IMR-90 (cell line): ENCODE results near the gene PLPP1. TPM values are rescaled to one million over a fixed set of nuclear protein-coding genes. Genes with fewer than 3 reads are reported as not detected.

ENCODE experiments used
- ATAC-seq: fragments of 200-7000 bp; cut with Tn5 transposase; 2 replicates; pipeline ENCODE4 v1.9.1; 2020; ENCODE audit warnings: low read depth, mild to moderate bottlenecking, moderate library complexity
- BruUV-seq: library from RNA; stranded (reverse); fragments of 400-500 nt; replicated peaks from 2 replicates; lab custom pipeline; 2021; lab: Mats Ljungman, UMichigan
- CTCF ChIA-PET: fragments of 300-600 bp; formaldehyde crosslinking; extraction: SDS; loops from one replicate; lab custom pipeline; 2021; ENCODE audit warnings: antibody characterized with exemption; lab: Yijun Ruan, JAX
- POLR2A ChIA-PET: fragments of 300-600 bp; sonication (Branson Sonifier 250); formaldehyde crosslinking; loops from one replicate; lab custom pipeline; 2022; ENCODE audit warnings: antibody characterized with exemption; ENCODE audit not compliant: unreplicated experiment; lab: Charles Lee
- DNase-seq: peaks from one replicate; pipeline ENCODE4 v3.0.0; 2013
- H2AFZ ChIP-seq: replicated peaks from 2 replicates; pipeline ENCODE3; 2013; ENCODE audit warnings: low read length, mild to moderate bottlenecking; ENCODE audit not compliant: poor library complexity
- H2AK5ac ChIP-seq: 2 replicates; pipeline ENCODE4 v1.6.1; 2013; ENCODE audit warnings: low read depth, low read length, inconsistent platforms
- H2AK9ac ChIP-seq: replicated peaks from 2 replicates; pipeline ENCODE3; 2013; ENCODE audit warnings: mild to moderate bottlenecking, low read depth, low read length, moderate library complexity; ENCODE audit not compliant: poor library complexity
- H2BK120ac ChIP-seq: 2 replicates; pipeline ENCODE4 v1.6.1; 2013; ENCODE audit warnings: low read depth, low read length, inconsistent platforms
- H2BK15ac ChIP-seq: 3 replicates; pipeline ENCODE4 v1.6.1; 2013; ENCODE audit warnings: low read depth, low read length, inconsistent platforms
- H2BK20ac ChIP-seq: 2 replicates; pipeline ENCODE4 v1.6.1; 2013; ENCODE audit warnings: low read depth, mild to moderate bottlenecking, inconsistent platforms, low read length, moderate library complexity
- H2BK5ac ChIP-seq: 2 replicates; pipeline ENCODE4 v1.6.1; 2013; ENCODE audit warnings: mild to moderate bottlenecking, low read depth, low read length, inconsistent platforms; ENCODE audit not compliant: poor library complexity, severe bottlenecking
- H3K14ac ChIP-seq: replicated peaks from 2 replicates; pipeline ENCODE4 v1.6.1; 2013; ENCODE audit warnings: low read depth, low read length, inconsistent platforms
- H3K18ac ChIP-seq: 2 replicates; pipeline ENCODE4 v1.6.1; 2013; ENCODE audit warnings: low read depth, low read length, control low read depth
- H3K23ac ChIP-seq: 2 replicates; pipeline ENCODE4 v1.6.1; 2013; ENCODE audit warnings: low read depth, low read length, inconsistent platforms
- H3K27ac ChIP-seq: 2 replicates; pipeline ENCODE4 v1.5.1; 2013; ENCODE audit warnings: mild to moderate bottlenecking, control low read depth, low read length; ENCODE audit not compliant: insufficient read depth
- H3K27me3 ChIP-seq: 2 replicates; pipeline ENCODE4 v1.6.1; 2013; ENCODE audit warnings: low read length; ENCODE audit not compliant: control insufficient read depth, insufficient read depth
- H3K36me3 ChIP-seq: 2 replicates; pipeline ENCODE4 v1.6.1; 2013; ENCODE audit warnings: low read length, mixed read lengths; ENCODE audit not compliant: control insufficient read depth, insufficient read depth
- H3K4ac ChIP-seq: 2 replicates; pipeline ENCODE4 v1.6.1; 2013; ENCODE audit warnings: low read depth, low read length, inconsistent platforms
- H3K4me1 ChIP-seq: 2 replicates; pipeline ENCODE4 v1.6.1; 2013; ENCODE audit warnings: low read length, mixed read lengths; ENCODE audit not compliant: control insufficient read depth, insufficient read depth
- H3K4me2 ChIP-seq: 2 replicates; pipeline ENCODE4 v1.6.1; 2013; ENCODE audit warnings: low read depth, mild to moderate bottlenecking, control low read depth, low read length, moderate library complexity
- H3K4me3 ChIP-seq: 2 replicates; pipeline ENCODE4 v1.5.1; 2013; ENCODE audit warnings: low read depth, mild to moderate bottlenecking, control low read depth, low read length, moderate library complexity; ENCODE audit not compliant: insufficient read depth
- H3K56ac ChIP-seq: 2 replicates; pipeline ENCODE4 v1.6.1; 2013; ENCODE audit warnings: low read length, inconsistent platforms; ENCODE audit not compliant: insufficient read depth; ENCODE audit errors: extremely low read depth
- H3K79me1 ChIP-seq, 2 experiments: 2 replicates each; pipeline ENCODE4 v1.6.1; 2013; ENCODE audit warnings: low read length in 2 of 2, inconsistent platforms in 1 of 2, low read depth in 1 of 2
- H3K9ac ChIP-seq: 2 replicates; pipeline ENCODE4 v1.6.1; 2013; ENCODE audit warnings: low read depth, low read length, control low read depth
- H3K9me1 ChIP-seq: 2 replicates; pipeline ENCODE4 v1.6.1; 2013; ENCODE audit warnings: low read length, inconsistent platforms; ENCODE audit not compliant: insufficient read depth
- H3K9me3 ChIP-seq: 2 replicates; pipeline ENCODE4 v1.6.1; 2013; ENCODE audit warnings: low read length; ENCODE audit not compliant: control insufficient read depth, insufficient read depth
- H4K20me1 ChIP-seq: 2 replicates; pipeline ENCODE4 v1.6.1; 2013; ENCODE audit warnings: low read length, inconsistent platforms; ENCODE audit not compliant: insufficient read depth
- H4K5ac ChIP-seq: 2 replicates; pipeline ENCODE4 v1.6.1; 2013; ENCODE audit warnings: mild to moderate bottlenecking, low read depth, low read length, control low read depth
- H4K8ac ChIP-seq, 2 experiments: 2 replicates each; pipeline ENCODE4 v1.6.1; 2013; ENCODE audit warnings: low read depth in 2 of 2, low read length in 2 of 2, control low read depth in 1 of 2, inconsistent platforms in 1 of 2
- H4K91ac ChIP-seq: 2 replicates; pipeline ENCODE4 v1.6.1; 2013; ENCODE audit warnings: low read depth, low read length, inconsistent platforms; ENCODE audit not compliant: insufficient read depth
- BHLHE40 ChIP-seq: fragments of 150-350 bp; IDR thresholded peaks from 2 replicates; pipeline ENCODE4 v1.6.1; 2016; ENCODE audit warnings: mild to moderate bottlenecking, low read depth, low read length
- CEBPB ChIP-seq: IDR thresholded peaks from 2 replicates; pipeline ENCODE4 v1.6.1; 2012; ENCODE audit warnings: low read depth, low read length, improper control_type of control experiment
- CHD1 ChIP-seq: IDR thresholded peaks from 2 replicates; pipeline ENCODE4 v1.6.1; 2012; ENCODE audit warnings: low read depth, low read length, improper control_type of control experiment
- FOS ChIP-seq: fragments of 150-350 bp; IDR thresholded peaks from 2 replicates; pipeline ENCODE4 v1.6.1; 2016; ENCODE audit warnings: low read depth, low read length
- MAFK ChIP-seq: IDR thresholded peaks from 2 replicates; pipeline ENCODE4 v1.6.1; 2012; ENCODE audit warnings: low read depth, low read length, improper control_type of control experiment
- MAZ ChIP-seq: IDR thresholded peaks from 2 replicates; pipeline ENCODE4 v1.6.1; 2012; ENCODE audit warnings: low read depth, mild to moderate bottlenecking, low read length, improper control_type of control experiment, moderate library complexity, borderline replicate concordance
- MXI1 ChIP-seq: IDR thresholded peaks from 2 replicates; pipeline ENCODE4 v1.6.1; 2012; ENCODE audit warnings: low read depth, mild to moderate bottlenecking, low read length, moderate library complexity, borderline replicate concordance
- NFE2L2 ChIP-seq: fragments of 150-350 bp; IDR thresholded peaks from 2 replicates; pipeline ENCODE4 v1.6.1; 2016; ENCODE audit warnings: low read depth, mild to moderate bottlenecking, low read length
- POLR2A ChIP-seq: IDR thresholded peaks from 2 replicates; pipeline ENCODE4 v1.6.1; 2012; ENCODE audit warnings: mild to moderate bottlenecking, low read depth, low read length
- RAD21 ChIP-seq: IDR thresholded peaks from 2 replicates; pipeline ENCODE4 v1.6.1; 2012; ENCODE audit warnings: low read length, improper control_type of control experiment
- RCOR1 ChIP-seq: IDR thresholded peaks from 2 replicates; pipeline ENCODE4 v1.6.1; 2012; ENCODE audit warnings: mild to moderate bottlenecking, low read length, improper control_type of control experiment; ENCODE audit not compliant: insufficient replicate concordance
- RFX5 ChIP-seq: IDR thresholded peaks from 2 replicates; pipeline ENCODE4 v1.8.0; 2012; ENCODE audit warnings: low read depth, mild to moderate bottlenecking, low read length, moderate library complexity
- SMC3 ChIP-seq: fragments of 150-350 bp; IDR thresholded peaks from 2 replicates; pipeline ENCODE4 v1.6.1; 2016; ENCODE audit warnings: low read depth, mild to moderate bottlenecking, antibody characterized with exemption, low read length, moderate library complexity
- dilution Hi-C: fragments of 300-500 bp; cut with HindIII; formaldehyde crosslinking; loops from one replicate; pipeline ENCODE4 v1.14.3; 2018; ENCODE audit warnings: low sequenced_read_pairs; ENCODE audit not compliant: unreplicated experiment
- in situ Hi-C: fragments of 300-500 bp; cut with MboI; formaldehyde crosslinking; loops from 3 replicates; pipeline ENCODE4 v1.14.3; 2019; ENCODE audit warnings: low sequenced_read_pairs, inconsistent platforms, mixed read lengths
- intact Hi-C: fragments of 100-400 bp; cut with micrococcal nuclease; formaldehyde crosslinking; loops from 2 replicates; pipeline ENCODE4 v1.10.0; 2022
- polyA plus RNA-seq, 3 experiments: library from polyadenylated mRNA; depleted of rRNA; stranded (reverse); fragments of >200 nt; gene quantifications; 2 replicates each; pipeline ENCODE4 v1.2.3, GENCODE V29; 2012; ENCODE audit warnings: low replicate concordance in 1 of 3
- total RNA-seq: library from RNA; depleted of rRNA; stranded (reverse); fragments of >200 nt; gene quantifications from 2 replicates; pipeline ENCODE4 v1.2.3, GENCODE V29; 2012
- TF ChIP-seq, protein P1 (sequence below): fragments of 150-350 bp; IDR thresholded peaks from 2 replicates; pipeline ENCODE4 v1.6.1; 2017; ENCODE audit warnings: mild to moderate bottlenecking, antibody characterized with exemption, low read length, low read depth
- TF ChIP-seq, protein P2 (sequence below): fragments of 150-350 bp; IDR thresholded peaks from 2 replicates; pipeline ENCODE4 v1.6.1; 2016; ENCODE audit warnings: low read depth, mild to moderate bottlenecking, low read length, moderate library complexity, borderline replicate concordance
- TF ChIP-seq, protein P3 (sequence below): conservative IDR thresholded peaks from 2 replicates; pipeline ENCODE4 v1.5.1; 2012; ENCODE audit warnings: mild to moderate bottlenecking, low read depth, low read length, improper control_type of control experiment

The PLPP1 gene
- total and polyA plus RNA-seq, 2 of the 4 experiments (the other 2 are of a cell fraction), result 19.2 to 21.3 TPM

DNA sequence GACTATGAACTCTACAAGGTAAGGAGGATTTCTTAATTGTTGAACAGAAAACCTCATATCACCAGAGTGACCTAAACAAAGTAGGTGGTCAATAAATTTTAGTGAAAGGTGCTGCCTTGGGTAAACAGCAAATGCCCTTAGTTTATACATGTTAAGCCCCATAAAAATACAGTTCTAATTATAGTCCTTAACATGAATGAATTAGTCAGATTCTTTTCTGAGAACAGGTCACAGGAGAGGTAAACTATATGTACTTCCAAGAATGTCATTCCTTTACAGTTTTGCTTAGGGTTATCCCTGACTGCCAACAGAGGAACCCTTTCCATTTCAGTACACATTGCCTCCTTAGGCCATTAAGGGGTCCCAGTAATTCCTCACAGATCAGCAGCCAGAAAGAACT is 64.9 kb downstream of the PLPP1 start:
- Histone ChIP-seq H3K23ac (no peak overlapping the region), H3K4ac (no peak overlapping the region), H2BK120ac (no peak overlapping the region), H2AK9ac (no peak overlapping the region), H3K9me1 (no peaks in the 10 kb centered on the region), H3K9me3 (no peaks in the 10 kb centered on the region), H3K56ac (no peak overlapping the region), H2BK5ac (no peak overlapping the region), H2AK5ac (no peak overlapping the region), H3K36me3 (no peaks in the 10 kb centered on the region), H3K4me2 (no peak overlapping the region), H3K27ac (no peak overlapping the region), H4K5ac (no peak overlapping the region), H2BK20ac (no peak overlapping the region), H3K9ac (no peak overlapping the region), H3K27me3 (no peaks in the 10 kb centered on the region), H3K18ac (no peak overlapping the region), H3K14ac (no peak overlapping the region), H4K20me1 (no peaks in the 10 kb centered on the region), H4K8ac (no peak overlapping the region), H2BK15ac (no peak overlapping the region), H4K91ac (no peak overlapping the region), H3K4me1 (no peaks in the 10 kb centered on the region), H3K4me3 (no peak overlapping the region), H2AFZ (no peak overlapping the region), H3K79me1 (peaks cover 2% of the 10 kb centered on the region in 2 experiments; a peak in 2 of 4 replicates)
- ATAC-seq, result no peak
- BruUV-seq, result no TSS peak
- ChIA-PET CTCF (no interaction called here), POLR2A (no interaction called here)
- in situ Hi-C loops (no loop called here), dilution Hi-C loops (no loop called here), intact Hi-C loops (no loop called here)
- DNase-seq, result no peak
- TF ChIP-seq CHD1 (no peak), MAFK (no peak), RCOR1 (no peak), FOS (no peak), MAZ (no peak), CEBPB (no peak), SMC3 (no peak), NFE2L2 (no peak), BHLHE40 (no peak), RAD21 (no peak), POLR2A (no peak), RFX5 (no peak), MXI1 (no peak)
- TF ChIP-seq, protein P1, sequence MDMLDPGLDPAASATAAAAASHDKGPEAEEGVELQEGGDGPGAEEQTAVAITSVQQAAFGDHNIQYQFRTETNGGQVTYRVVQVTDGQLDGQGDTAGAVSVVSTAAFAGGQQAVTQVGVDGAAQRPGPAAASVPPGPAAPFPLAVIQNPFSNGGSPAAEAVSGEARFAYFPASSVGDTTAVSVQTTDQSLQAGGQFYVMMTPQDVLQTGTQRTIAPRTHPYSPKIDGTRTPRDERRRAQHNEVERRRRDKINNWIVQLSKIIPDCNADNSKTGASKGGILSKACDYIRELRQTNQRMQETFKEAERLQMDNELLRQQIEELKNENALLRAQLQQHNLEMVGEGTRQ, result no peak
- TF ChIP-seq, protein P2, sequence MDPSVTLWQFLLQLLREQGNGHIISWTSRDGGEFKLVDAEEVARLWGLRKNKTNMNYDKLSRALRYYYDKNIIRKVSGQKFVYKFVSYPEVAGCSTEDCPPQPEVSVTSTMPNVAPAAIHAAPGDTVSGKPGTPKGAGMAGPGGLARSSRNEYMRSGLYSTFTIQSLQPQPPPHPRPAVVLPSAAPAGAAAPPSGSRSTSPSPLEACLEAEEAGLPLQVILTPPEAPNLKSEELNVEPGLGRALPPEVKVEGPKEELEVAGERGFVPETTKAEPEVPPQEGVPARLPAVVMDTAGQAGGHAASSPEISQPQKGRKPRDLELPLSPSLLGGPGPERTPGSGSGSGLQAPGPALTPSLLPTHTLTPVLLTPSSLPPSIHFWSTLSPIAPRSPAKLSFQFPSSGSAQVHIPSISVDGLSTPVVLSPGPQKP, result no peak
- TF ChIP-seq, protein P3, sequence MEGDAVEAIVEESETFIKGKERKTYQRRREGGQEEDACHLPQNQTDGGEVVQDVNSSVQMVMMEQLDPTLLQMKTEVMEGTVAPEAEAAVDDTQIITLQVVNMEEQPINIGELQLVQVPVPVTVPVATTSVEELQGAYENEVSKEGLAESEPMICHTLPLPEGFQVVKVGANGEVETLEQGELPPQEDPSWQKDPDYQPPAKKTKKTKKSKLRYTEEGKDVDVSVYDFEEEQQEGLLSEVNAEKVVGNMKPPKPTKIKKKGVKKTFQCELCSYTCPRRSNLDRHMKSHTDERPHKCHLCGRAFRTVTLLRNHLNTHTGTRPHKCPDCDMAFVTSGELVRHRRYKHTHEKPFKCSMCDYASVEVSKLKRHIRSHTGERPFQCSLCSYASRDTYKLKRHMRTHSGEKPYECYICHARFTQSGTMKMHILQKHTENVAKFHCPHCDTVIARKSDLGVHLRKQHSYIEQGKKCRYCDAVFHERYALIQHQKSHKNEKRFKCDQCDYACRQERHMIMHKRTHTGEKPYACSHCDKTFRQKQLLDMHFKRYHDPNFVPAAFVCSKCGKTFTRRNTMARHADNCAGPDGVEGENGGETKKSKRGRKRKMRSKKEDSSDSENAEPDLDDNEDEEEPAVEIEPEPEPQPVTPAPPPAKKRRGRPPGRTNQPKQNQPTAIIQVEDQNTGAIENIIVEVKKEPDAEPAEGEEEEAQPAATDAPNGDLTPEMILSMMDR, result no peak
